ENCODE measurements around the gene YWHAB. TPM values are rescaled to one million over a fixed set of nuclear protein-coding genes. Genes with fewer than 3 reads are reported as not detected.

Gene YWHAB
- total RNA-seq, 4 donors from 2014 or later = 121 to 140 (median 130) TPM

GRCh38 chr20:44917399-44917798 lies 31.9 kb downstream of the YWHAB start:
- intact Hi-C loops (cut with DNase I) = no loop called here
- no peak for DNase-seq (ENCODE audit: extremely low spot score)
- Histone ChIP-seq H3K4me1 (no peaks in the 10 kb centered on the region), H3K27ac (replicated peaks in 1 of 4) (no peak overlapping the region), H3K27me3 (no peaks in the 10 kb centered on the region), H3K9me3 (no peaks in the 10 kb centered on the region), H3K36me3 (peaks cover 0 to 18% (median 7%) of the 10 kb centered on the region in 4 donors), H3K4me3 (no peak overlapping the region)
- TF ChIP-seq POLR2A (IDR thresholded peaks at IDR 0.05; ENCODE audit: low read depth) = no peak
- no peak for TF ChIP-seq POLR2AphosphoS5 (IDR thresholded peaks at IDR 0.05)
- TF ChIP-seq EP300 (IDR thresholded peaks at IDR 0.05) = no peak
- no peak for TF ChIP-seq CTCF (IDR thresholded peaks at IDR 0.05)
- 93% methylated on average over 2 of the region's 2 CpGs for WGBS

DNA sequence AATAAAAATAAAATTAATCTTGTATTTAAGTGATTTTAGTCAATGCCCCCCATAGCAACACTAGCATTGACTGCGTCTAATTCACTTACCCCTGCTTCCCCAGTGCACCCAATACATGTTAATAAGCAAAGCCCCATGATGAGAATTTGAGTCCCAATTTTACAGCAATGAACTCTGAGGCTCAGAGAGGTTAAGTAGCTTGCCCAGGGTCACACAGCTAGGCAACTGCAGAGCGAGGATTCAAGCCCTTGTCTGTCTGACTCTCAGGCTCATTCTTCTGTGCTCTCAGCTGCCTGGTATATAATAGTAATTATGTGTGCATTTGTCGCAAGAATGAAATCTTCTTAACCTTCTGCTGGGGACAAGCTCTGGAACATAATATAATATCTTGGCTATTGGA lies 32.8 kb downstream of the YWHAB start:
- intact Hi-C loops (cut with DNase I) = no loop called here
- Histone ChIP-seq H3K27me3 (no peaks in the 10 kb centered on the region), H3K4me1 (no peaks in the 10 kb centered on the region), H3K4me3 (no peak overlapping the region), H3K36me3 (peaks cover 0 to 25% (median 3%) of the 10 kb centered on the region in 4 donors), H3K27ac (replicated peaks in 1 of 4) (no peak overlapping the region), H3K9me3 (no peaks in the 10 kb centered on the region)
- WGBS = 98% methylated on average over 3 of the region's 3 CpGs
- DNase-seq (ENCODE audit: extremely low spot score) = no peak
- TF ChIP-seq POLR2AphosphoS5 (IDR thresholded peaks at IDR 0.05) (no peak), EP300 (IDR thresholded peaks at IDR 0.05) (no peak), CTCF (IDR thresholded peaks at IDR 0.05) (no peak), POLR2A (IDR thresholded peaks at IDR 0.05; ENCODE audit: low read depth) (no peak)

- DNase-seq (ENCODE audit: extremely low spot score) = no peak
Observed at GRCh38 chr20:44918761-44919160, 33.3 kb downstream of the YWHAB start.

GRCh38 chr20:44921447-44921846 lies 35.9 kb downstream of the YWHAB start:
- Histone ChIP-seq H3K36me3 (peaks cover 0 to 30% (median 5%) of the 10 kb centered on the region in 4 donors), H3K27me3 (no peaks in the 10 kb centered on the region), H3K4me1 (no peaks in the 10 kb centered on the region), H3K27ac (replicated peaks in 1 of 4) (no peak overlapping the region), H3K4me3 (no peak overlapping the region), H3K9me3 (no peaks in the 10 kb centered on the region)
- no peak for DNase-seq (ENCODE audit: extremely low spot score)
- TF ChIP-seq POLR2A (IDR thresholded peaks at IDR 0.05; ENCODE audit: low read depth) (no peak), CTCF (IDR thresholded peaks at IDR 0.05) (no peak), EP300 (IDR thresholded peaks at IDR 0.05) (no peak), POLR2AphosphoS5 (IDR thresholded peaks at IDR 0.05) (no peak)
- WGBS = 96% methylated on average over 14 of the region's 14 CpGs
- intact Hi-C loops (cut with DNase I) = no loop called here

More at GRCh38 chr20:44918761-44919160, 33.3 kb downstream of the YWHAB start:
- TF ChIP-seq POLR2A (IDR thresholded peaks at IDR 0.05; ENCODE audit: low read depth) (no peak), POLR2AphosphoS5 (IDR thresholded peaks at IDR 0.05) (no peak), CTCF (IDR thresholded peaks at IDR 0.05) (no peak), EP300 (IDR thresholded peaks at IDR 0.05) (no peak)
- H3K4me1 ChIP-seq = no peaks in the 10 kb centered on the region
- no peaks in the 10 kb centered on the region for H3K9me3 ChIP-seq
- no peak overlapping the region for H3K27ac ChIP-seq (replicated peaks in 1 of 4)
- intact Hi-C loops (cut with DNase I) = no loop called here
- peaks cover 0 to 24% (median 3%) of the 10 kb centered on the region in 4 donors for H3K36me3 ChIP-seq
- no peak overlapping the region for H3K4me3 ChIP-seq
- H3K27me3 ChIP-seq = no peaks in the 10 kb centered on the region
- 93% methylated on average over 10 of the region's 10 CpGs for WGBS

GRCh38 chr20:44924541-44924940 lies 39.0 kb downstream of the YWHAB start:
- Histone ChIP-seq H3K36me3 (peaks cover 0 to 25% (median 3%) of the 10 kb centered on the region in 4 donors), H3K9me3 (no peaks in the 10 kb centered on the region), H3K27me3 (no peaks in the 10 kb centered on the region), H3K4me1 (no peaks in the 10 kb centered on the region), H3K4me3 (no peak overlapping the region), H3K27ac (replicated peaks in 1 of 4) (no peak overlapping the region)
- 83% methylated on average over 4 of the region's 4 CpGs for WGBS
- intact Hi-C loops (cut with DNase I) = no loop called here
- DNase-seq (ENCODE audit: extremely low spot score) = no peak
- TF ChIP-seq EP300 (IDR thresholded peaks at IDR 0.05) = no peak
- TF ChIP-seq CTCF (IDR thresholded peaks at IDR 0.05) = no peak
- TF ChIP-seq POLR2AphosphoS5 (IDR thresholded peaks at IDR 0.05) = no peak
- no peak for TF ChIP-seq POLR2A (IDR thresholded peaks at IDR 0.05; ENCODE audit: low read depth)

Data from esophagus muscularis mucosa (tissue), 4 donors.